GM19238 (cell line): Measurements from ENCODE around the gene ASTN2.

Experiments used
- DNase-seq: peaks from one replicate; pipeline ENCODE4 v3.0.0; 2011; ENCODE audit warnings: low spot score; ENCODE audit not compliant: insufficient read length

Gene ASTN2

GRCh38 chr9:117028103-117028858 is 386.6 kb downstream of the ASTN2 start:
- no peak for DNase-seq

- no peak for DNase-seq
Observed at GRCh38 chr9:117021906-117022305, 393.0 kb downstream of the ASTN2 start.

GRCh38 chr9:117018966-117019617 is 395.8 kb downstream of the ASTN2 start:
- DNase-seq: no peak

GRCh38 chr9:117017414-117017985 is 397.4 kb downstream of the ASTN2 start:
- DNase-seq: no peak

GRCh38 chr9:117014061-117014460 is 400.8 kb downstream of the ASTN2 start:
- DNase-seq: no peak

GRCh38 chr9:117013440-117013995 is 401.3 kb downstream of the ASTN2 start:
- DNase-seq: no peak

- DNase-seq: no peak
Observed at GRCh38 chr9:117010061-117010460, 404.8 kb downstream of the ASTN2 start.

GRCh38 chr9:117008876-117009275 is 406.0 kb downstream of the ASTN2 start:
- DNase-seq: no peak

GRCh38 chr9:117008461-117008860 is 406.4 kb downstream of the ASTN2 start:
- no peak for DNase-seq

GRCh38 chr9:117002686-117003085 is 412.2 kb downstream of the ASTN2 start:
- DNase-seq: no peak

- no peak for DNase-seq
Observed at GRCh38 chr9:117000834-117001233, 414.0 kb downstream of the ASTN2 start.

GRCh38 chr9:117000196-117000723 is 414.6 kb downstream of the ASTN2 start:
- no peak for DNase-seq

GRCh38 chr9:116998305-116998704 is 416.6 kb downstream of the ASTN2 start:
- no peak for DNase-seq

- DNase-seq: no peak
Observed at GRCh38 chr9:116992865-116993264, 422.0 kb downstream of the ASTN2 start.

GRCh38 chr9:116991051-116991450 is 423.8 kb downstream of the ASTN2 start:
- no peak for DNase-seq

- DNase-seq: no peak
Observed at GRCh38 chr9:116990592-116990991, 424.3 kb downstream of the ASTN2 start.

- DNase-seq: no peak
Observed at GRCh38 chr9:116987721-116988485, 427.0 kb downstream of the ASTN2 start.

GRCh38 chr9:116986015-116986414 is 428.8 kb downstream of the ASTN2 start:
- no peak for DNase-seq

GRCh38 chr9:116985596-116985995 is 429.3 kb downstream of the ASTN2 start:
- no peak for DNase-seq

GRCh38 chr9:116984111-116984510 is 430.7 kb downstream of the ASTN2 start:
- DNase-seq: no peak

GRCh38 chr9:116980582-116981120 is 434.2 kb downstream of the ASTN2 start:
- no peak for DNase-seq
